Mucosa of stomach (tissue), 1 donor: Measurements from ENCODE around the gene TMEM53.

ENCODE experiments used
- H3K27me3 ChIP-seq: one replicate; pipeline ENCODE4 v1.7.0; 2013; ENCODE audit warnings: mild to moderate bottlenecking, low read length; ENCODE audit not compliant: control insufficient read depth, insufficient read depth
- H3K36me3 ChIP-seq: one replicate; pipeline ENCODE4 v1.7.0; 2013; ENCODE audit warnings: low read length; ENCODE audit not compliant: control insufficient read depth, insufficient read depth
- H3K4me1 ChIP-seq: one replicate; pipeline ENCODE4 v1.7.0; 2013; ENCODE audit warnings: mild to moderate bottlenecking, low read length; ENCODE audit not compliant: control insufficient read depth, insufficient read depth
- H3K4me3 ChIP-seq: one replicate; pipeline ENCODE4 v1.7.0; 2013; ENCODE audit warnings: low read length
- H3K9ac ChIP-seq: one replicate; pipeline ENCODE4 v1.7.0; 2013; ENCODE audit warnings: mild to moderate bottlenecking, low read length, moderate library complexity
- H3K9me3 ChIP-seq: one replicate; pipeline ENCODE4 v1.7.0; 2013; ENCODE audit warnings: mild to moderate bottlenecking, low read length, moderate library complexity; ENCODE audit not compliant: control insufficient read depth
- donor health status: Pancreatic carcinoma.

Gene TMEM53

GRCh38 chr1:44674113-44675000 lies at the start of gene TMEM53, which contains the start of gene ARMH1:
TSS of gene TMEM53 (minus strand) at chr1:44674481. CDS start at chr1:44674391, 90 bp downstream.
TSS of gene ARMH1 (plus strand) at chr1:44674714. CDS start at chr1:44689698, 14,984 bp downstream.
- Histone ChIP-seq H3K9ac (peak within 1 kb of the TSS; percentile 76), H3K9me3 (no peaks in the 10 kb centered on the region), H3K27me3 (no peaks in the 10 kb centered on the region), H3K4me3 (peak within 1 kb of the TSS; percentile 48), H3K4me1 (peaks cover 51% of the 10 kb centered on the region), H3K36me3 (no peaks in the 10 kb centered on the region)

- Histone ChIP-seq H3K9me3 (no peaks in the 10 kb centered on the region), H3K9ac (no peak overlapping the region), H3K27me3 (no peaks in the 10 kb centered on the region), H3K4me3 (no peak overlapping the region), H3K36me3 (no peaks in the 10 kb centered on the region), H3K4me1 (no peaks in the 10 kb centered on the region)
Observed at GRCh38 chr1:44723496-44724295, 49.4 kb upstream of the TMEM53 start.

GRCh38 chr1:44723064-44723463 lies 48.8 kb upstream of the TMEM53 start:
- H3K9ac ChIP-seq, result no peak overlapping the region
- H3K27me3 ChIP-seq, result no peaks in the 10 kb centered on the region
- H3K9me3 ChIP-seq, result no peaks in the 10 kb centered on the region
- H3K36me3 ChIP-seq, result no peaks in the 10 kb centered on the region
- H3K4me1 ChIP-seq, result no peaks in the 10 kb centered on the region
- H3K4me3 ChIP-seq, result no peak overlapping the region

- Histone ChIP-seq H3K9ac (peak overlapping the region; percentile 55), H3K9me3 (no peaks in the 10 kb centered on the region)
Observed at GRCh38 chr1:44721485-44722361, 47.4 kb upstream of the TMEM53 start.

GRCh38 chr1:44720281-44720680 lies 46.0 kb upstream of the TMEM53 start:
- H3K9me3 ChIP-seq, result no peaks in the 10 kb centered on the region
- no peak overlapping the region for H3K9ac ChIP-seq
- H3K36me3 ChIP-seq, result no peaks in the 10 kb centered on the region
- no peak overlapping the region for H3K4me3 ChIP-seq
- no peaks in the 10 kb centered on the region for H3K4me1 ChIP-seq
- no peaks in the 10 kb centered on the region for H3K27me3 ChIP-seq

More at GRCh38 chr1:44721485-44722361, 47.4 kb upstream of the TMEM53 start:
- no peaks in the 10 kb centered on the region for H3K36me3 ChIP-seq
- no peak overlapping the region for H3K4me3 ChIP-seq
- H3K4me1 ChIP-seq, result no peaks in the 10 kb centered on the region
- H3K27me3 ChIP-seq, result no peaks in the 10 kb centered on the region

GRCh38 chr1:44719318-44719717 lies 45.0 kb upstream of the TMEM53 start:
- Histone ChIP-seq H3K4me1 (no peaks in the 10 kb centered on the region), H3K9me3 (no peaks in the 10 kb centered on the region), H3K36me3 (no peaks in the 10 kb centered on the region), H3K9ac (no peak overlapping the region), H3K27me3 (no peaks in the 10 kb centered on the region), H3K4me3 (no peak overlapping the region)

- no peaks in the 10 kb centered on the region for H3K27me3 ChIP-seq
- H3K9me3 ChIP-seq, result no peaks in the 10 kb centered on the region
- H3K36me3 ChIP-seq, result no peaks in the 10 kb centered on the region
- H3K9ac ChIP-seq, result no peak overlapping the region
- H3K4me1 ChIP-seq, result no peaks in the 10 kb centered on the region
- H3K4me3 ChIP-seq, result no peak overlapping the region
Observed at GRCh38 chr1:44718091-44718490, 43.8 kb upstream of the TMEM53 start.

- Histone ChIP-seq H3K9ac (no peak overlapping the region), H3K36me3 (no peaks in the 10 kb centered on the region), H3K4me3 (no peak overlapping the region), H3K27me3 (no peaks in the 10 kb centered on the region), H3K9me3 (no peaks in the 10 kb centered on the region), H3K4me1 (no peaks in the 10 kb centered on the region)
Observed at GRCh38 chr1:44717653-44718052, 43.4 kb upstream of the TMEM53 start.

GRCh38 chr1:44717156-44717555 lies 42.9 kb upstream of the TMEM53 start:
- Histone ChIP-seq H3K4me1 (no peaks in the 10 kb centered on the region), H3K4me3 (no peak overlapping the region), H3K27me3 (no peaks in the 10 kb centered on the region), H3K36me3 (no peaks in the 10 kb centered on the region), H3K9ac (no peak overlapping the region), H3K9me3 (no peaks in the 10 kb centered on the region)

GRCh38 chr1:44714944-44715571 lies 40.8 kb upstream of the TMEM53 start:
- H3K4me1 ChIP-seq, result no peaks in the 10 kb centered on the region
- no peak overlapping the region for H3K9ac ChIP-seq

GRCh38 chr1:44714532-44714931 lies 40.3 kb upstream of the TMEM53 start:
- H3K36me3 ChIP-seq, result no peaks in the 10 kb centered on the region
- H3K27me3 ChIP-seq, result no peaks in the 10 kb centered on the region
- no peaks in the 10 kb centered on the region for H3K4me1 ChIP-seq
- no peaks in the 10 kb centered on the region for H3K9me3 ChIP-seq
- no peak overlapping the region for H3K4me3 ChIP-seq
- no peak overlapping the region for H3K9ac ChIP-seq

More at GRCh38 chr1:44714944-44715571, 40.8 kb upstream of the TMEM53 start:
- Histone ChIP-seq H3K9me3 (no peaks in the 10 kb centered on the region), H3K27me3 (no peaks in the 10 kb centered on the region), H3K36me3 (no peaks in the 10 kb centered on the region), H3K4me3 (no peak overlapping the region)
